GM12801 (cell line): Measurements from ENCODE around the gene TMEM9.

Source experiments
- TF ChIP-seq, protein P1 (sequence below): IDR thresholded peaks from one replicate; pipeline ENCODE4 v1.5.1; 2011; ENCODE audit warnings: control low read depth; ENCODE audit not compliant: insufficient read length; ENCODE audit errors: extremely low read depth

TMEM9 gene

GRCh38 chr1:201123866-201124265 is 30.4 kb downstream of the TMEM9 start:
- TF ChIP-seq, protein P1, sequence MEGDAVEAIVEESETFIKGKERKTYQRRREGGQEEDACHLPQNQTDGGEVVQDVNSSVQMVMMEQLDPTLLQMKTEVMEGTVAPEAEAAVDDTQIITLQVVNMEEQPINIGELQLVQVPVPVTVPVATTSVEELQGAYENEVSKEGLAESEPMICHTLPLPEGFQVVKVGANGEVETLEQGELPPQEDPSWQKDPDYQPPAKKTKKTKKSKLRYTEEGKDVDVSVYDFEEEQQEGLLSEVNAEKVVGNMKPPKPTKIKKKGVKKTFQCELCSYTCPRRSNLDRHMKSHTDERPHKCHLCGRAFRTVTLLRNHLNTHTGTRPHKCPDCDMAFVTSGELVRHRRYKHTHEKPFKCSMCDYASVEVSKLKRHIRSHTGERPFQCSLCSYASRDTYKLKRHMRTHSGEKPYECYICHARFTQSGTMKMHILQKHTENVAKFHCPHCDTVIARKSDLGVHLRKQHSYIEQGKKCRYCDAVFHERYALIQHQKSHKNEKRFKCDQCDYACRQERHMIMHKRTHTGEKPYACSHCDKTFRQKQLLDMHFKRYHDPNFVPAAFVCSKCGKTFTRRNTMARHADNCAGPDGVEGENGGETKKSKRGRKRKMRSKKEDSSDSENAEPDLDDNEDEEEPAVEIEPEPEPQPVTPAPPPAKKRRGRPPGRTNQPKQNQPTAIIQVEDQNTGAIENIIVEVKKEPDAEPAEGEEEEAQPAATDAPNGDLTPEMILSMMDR = no peak

- TF ChIP-seq, protein P1 = no peak
These were observed 31.8 kb downstream of the TMEM9 start for GRCh38 chr1:201122321-201122957.

DNA sequence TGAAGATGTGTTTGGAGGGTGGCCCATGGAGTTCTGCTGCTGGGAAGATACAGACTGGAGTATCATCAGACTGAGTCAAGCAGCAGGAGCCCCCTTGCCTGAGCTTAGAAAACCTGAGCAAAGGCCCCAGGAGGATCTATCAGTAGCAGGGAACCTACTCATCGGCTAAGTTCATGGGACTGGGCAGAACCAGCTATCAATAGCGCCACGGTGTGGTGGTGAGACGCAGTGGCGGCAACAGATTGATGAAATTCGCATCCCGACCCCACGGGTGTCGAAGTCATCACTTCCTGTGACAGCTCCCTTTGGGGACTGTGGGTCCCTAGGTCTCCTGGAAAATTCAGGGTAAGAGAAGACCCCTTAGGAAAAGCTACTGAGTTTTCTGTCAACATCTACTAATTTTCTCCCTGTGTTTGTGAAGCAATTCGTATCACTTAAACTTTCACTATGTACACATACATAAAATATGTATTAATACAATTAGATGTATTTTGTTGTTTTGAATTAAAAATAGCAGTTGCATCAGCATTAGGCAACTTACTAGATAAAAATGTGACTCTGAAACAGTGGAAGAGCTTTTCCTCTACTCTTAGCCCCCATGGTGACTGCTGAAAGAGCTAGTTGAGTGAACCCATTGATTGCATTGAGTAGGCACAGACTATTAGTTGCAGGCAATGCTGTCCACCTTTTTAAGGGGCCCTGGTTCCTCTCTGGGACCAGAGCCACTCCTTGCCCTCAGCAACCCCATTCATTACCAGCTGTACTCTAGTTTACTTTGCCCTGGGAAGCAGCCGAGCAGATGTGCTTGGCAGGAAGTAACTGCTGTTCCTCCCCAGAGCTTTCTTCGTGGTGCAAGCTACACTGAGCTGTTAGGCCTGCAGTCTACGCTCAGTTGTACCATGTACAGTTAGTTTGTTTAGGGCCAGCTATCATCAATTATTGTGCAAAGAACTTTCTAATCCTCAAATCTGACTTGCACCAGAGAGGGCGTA is 34.8 kb downstream of the TMEM9 start:
- TF ChIP-seq, protein P1 = no peak

DNA sequence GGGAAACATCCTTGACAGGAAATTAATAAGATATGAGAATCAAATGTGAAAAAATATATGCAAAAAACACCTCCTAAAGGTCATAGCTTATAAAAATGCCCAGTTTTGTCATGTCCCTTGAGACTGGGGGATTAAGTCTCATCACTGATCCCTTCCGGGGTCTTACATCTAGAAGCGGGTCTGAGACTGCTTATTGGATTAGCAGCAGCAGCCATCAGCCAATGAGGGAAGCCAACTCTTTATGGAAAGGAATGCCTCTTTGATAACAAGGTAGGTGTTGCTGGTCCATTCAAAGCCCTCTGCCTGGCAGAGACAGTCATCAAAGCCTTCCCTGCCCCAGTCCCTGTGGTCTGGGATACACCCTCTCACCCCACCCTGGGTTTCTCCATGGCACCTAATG is 38.2 kb downstream of the TMEM9 start:
- TF ChIP-seq, protein P1 = no peak

DNA sequence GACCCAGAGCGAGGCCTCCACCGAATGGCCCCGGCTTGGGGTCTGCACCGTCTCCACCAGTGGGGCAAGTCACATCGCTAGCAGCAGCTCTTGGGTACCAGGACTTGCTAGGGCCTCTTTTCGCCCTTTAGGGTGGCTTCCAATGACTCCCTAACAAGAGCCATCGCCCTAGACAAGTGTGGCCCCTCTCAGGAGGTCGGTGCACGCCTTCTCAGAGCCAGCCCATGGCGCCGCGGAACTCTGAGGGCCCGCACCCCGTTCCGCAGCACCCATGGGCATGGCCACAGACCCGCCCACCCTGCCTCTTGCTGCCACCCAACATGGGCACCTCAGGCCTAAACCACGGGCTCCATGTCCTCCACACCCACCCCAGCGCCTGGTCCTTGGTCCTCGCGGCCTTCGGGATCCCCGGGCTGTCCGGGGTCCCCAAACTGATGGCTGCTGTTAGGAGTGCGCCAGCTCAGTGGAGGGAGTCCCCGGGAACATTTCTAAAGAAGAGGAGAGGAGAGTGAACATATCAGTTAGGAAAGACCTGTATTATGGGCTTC is 38.8 kb downstream of the TMEM9 start:
- TF ChIP-seq, protein P1 = no peak

DNA sequence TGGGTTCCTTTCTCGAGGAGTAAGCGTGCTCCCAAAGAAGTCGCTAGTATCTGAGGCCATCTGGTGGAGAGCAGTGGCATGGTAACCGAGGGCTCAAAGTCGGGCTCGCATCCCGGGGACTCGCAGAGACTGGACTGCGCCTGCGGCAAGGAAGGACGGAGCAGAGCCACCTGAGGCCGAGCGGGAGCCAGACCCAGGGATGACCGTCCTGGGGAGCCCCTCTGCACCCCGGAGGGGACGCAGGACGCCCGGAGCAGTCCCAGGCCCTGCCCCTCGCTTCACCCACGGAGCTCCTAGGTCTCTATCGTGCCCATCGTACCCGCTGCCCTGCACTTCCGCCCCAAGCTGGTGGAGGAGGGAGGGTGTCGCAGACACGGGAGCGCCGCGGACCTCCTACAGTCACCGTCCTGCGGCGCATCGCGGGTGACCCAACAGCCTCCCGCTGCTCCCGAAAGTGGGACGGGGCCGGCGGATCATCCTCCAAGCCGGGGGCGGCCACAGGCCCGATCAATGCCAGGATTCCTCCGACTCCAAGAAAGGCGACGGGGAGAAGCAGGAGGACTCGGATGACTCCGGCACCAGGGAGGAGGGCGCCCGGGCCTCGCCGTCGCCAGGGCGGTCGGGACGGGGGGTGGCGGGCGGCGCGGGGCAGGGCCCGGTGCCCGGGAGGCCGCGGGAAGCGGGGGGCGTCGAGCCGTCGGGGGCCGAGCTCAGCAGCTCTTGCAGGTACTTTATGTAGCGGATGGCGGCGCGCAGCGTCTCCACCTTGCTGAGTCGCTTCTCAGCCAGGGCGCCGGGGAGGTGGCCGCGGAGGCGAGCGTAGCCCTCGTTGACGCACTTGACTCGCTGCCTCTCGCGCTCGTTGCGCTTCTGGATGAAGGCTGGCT is 39.8 kb downstream of the TMEM9 start:
- TF ChIP-seq, protein P1 = no peak
